Parathyroid adenoma (tissue), 2 donors: ENCODE results near the gene CAMK1G.

Experiments used
- H2AFZ ChIP-seq: fragments of 300-600 bp; sonication (generic); one replicate; pipeline ENCODE4 v1.7.0; 2017; ENCODE audit warnings: antibody characterized with exemption, mild to moderate bottlenecking
- H3K27ac ChIP-seq: fragments of 300-600 bp; sonication (generic); one replicate; pipeline ENCODE4 v1.7.0; 2017
- H3K27me3 ChIP-seq: fragments of 300-600 bp; sonication (generic); one replicate; pipeline ENCODE4 v1.7.0; 2017; ENCODE audit warnings: low read length; ENCODE audit not compliant: control insufficient read depth, insufficient read depth
- H3K36me3 ChIP-seq: fragments of 300-600 bp; sonication (generic); one replicate; pipeline ENCODE4 v1.7.0; 2017; ENCODE audit warnings: low read length; ENCODE audit not compliant: control insufficient read depth, insufficient read depth
- H3K4me1 ChIP-seq: fragments of 300-600 bp; sonication (generic); one replicate; pipeline ENCODE4 v1.7.0; 2017; ENCODE audit warnings: control low read depth
- H3K4me2 ChIP-seq: fragments of 300-600 bp; sonication (generic); one replicate; pipeline ENCODE4 v1.7.0; 2017; ENCODE audit warnings: low read length
- H3K4me3 ChIP-seq: fragments of 300-600 bp; sonication (generic); one replicate; pipeline ENCODE4 v1.7.0; 2017; ENCODE audit warnings: low read depth, low read length
- H3K79me2 ChIP-seq: fragments of 300-600 bp; sonication (generic); one replicate; pipeline ENCODE4 v1.7.0; 2017; ENCODE audit warnings: control low read depth
- H3K9ac ChIP-seq: fragments of 300-600 bp; sonication (generic); one replicate; pipeline ENCODE4 v1.7.0; 2017; ENCODE audit warnings: mild to moderate bottlenecking
- H3K9me3 ChIP-seq: fragments of 300-600 bp; sonication (generic); one replicate; pipeline ENCODE4 v1.7.0; 2017; ENCODE audit warnings: low read length; ENCODE audit not compliant: control insufficient read depth
- CTCF ChIP-seq: fragments of 300-600 bp; sonication (generic); IDR thresholded peaks from one replicate; pipeline ENCODE4 v1.7.0; 2017; ENCODE audit warnings: antibody characterized with exemption, mild to moderate bottlenecking
- donor health status: primary hyperparathyroidism.

The CAMK1G gene

GRCh38 chr1:209587789-209588188 is 4.3 kb downstream of the CAMK1G start:
- no peak overlapping the region for H2AFZ ChIP-seq
- no peak overlapping the region for H3K9ac ChIP-seq
- H3K36me3 ChIP-seq = no peaks in the 10 kb centered on the region
- no peak overlapping the region for H3K27ac ChIP-seq
- H3K9me3 ChIP-seq = no peaks in the 10 kb centered on the region
- H3K4me2 ChIP-seq = no peak overlapping the region
- no peaks in the 10 kb centered on the region for H3K4me1 ChIP-seq
- peaks cover 4% of the 10 kb centered on the region for H3K27me3 ChIP-seq
- no peak for TF ChIP-seq CTCF
- H3K79me2 ChIP-seq = no peaks in the 10 kb centered on the region
- no peak overlapping the region for H3K4me3 ChIP-seq

- Histone ChIP-seq H3K36me3 (no peaks in the 10 kb centered on the region), H3K4me2 (no peak overlapping the region), H3K9me3 (no peaks in the 10 kb centered on the region), H3K4me1 (no peaks in the 10 kb centered on the region), H3K4me3 (no peak overlapping the region), H3K27me3 (peaks cover 3% of the 10 kb centered on the region), H3K27ac (no peak overlapping the region), H2AFZ (no peak overlapping the region), H3K9ac (no peak overlapping the region), H3K79me2 (no peaks in the 10 kb centered on the region)
- no peak for TF ChIP-seq CTCF
These were observed 5.9 kb downstream of the CAMK1G start for GRCh38 chr1:209589440-209589839.

- Histone ChIP-seq H3K27me3 (no peaks in the 10 kb centered on the region), H3K4me2 (no peak overlapping the region), H3K9ac (no peak overlapping the region), H3K4me3 (no peak overlapping the region), H3K4me1 (no peaks in the 10 kb centered on the region), H3K9me3 (no peaks in the 10 kb centered on the region), H2AFZ (no peak overlapping the region), H3K79me2 (no peaks in the 10 kb centered on the region), H3K36me3 (no peaks in the 10 kb centered on the region), H3K27ac (no peak overlapping the region)
- no peak for TF ChIP-seq CTCF
These were observed 6.3 kb downstream of the CAMK1G start for GRCh38 chr1:209589863-209590262.

GRCh38 chr1:209590405-209590804 is 6.9 kb downstream of the CAMK1G start:
- H3K4me3 ChIP-seq = no peak overlapping the region
- no peaks in the 10 kb centered on the region for H3K27me3 ChIP-seq
- TF ChIP-seq CTCF = no peak
- H3K4me2 ChIP-seq = no peak overlapping the region
- H3K9me3 ChIP-seq = no peaks in the 10 kb centered on the region
- H3K27ac ChIP-seq = no peak overlapping the region
- no peak overlapping the region for H2AFZ ChIP-seq
- H3K9ac ChIP-seq = no peak overlapping the region
- H3K4me1 ChIP-seq = no peaks in the 10 kb centered on the region
- no peaks in the 10 kb centered on the region for H3K36me3 ChIP-seq
- H3K79me2 ChIP-seq = no peaks in the 10 kb centered on the region

- Histone ChIP-seq H3K4me2 (no peak overlapping the region), H3K9me3 (no peaks in the 10 kb centered on the region), H3K36me3 (no peaks in the 10 kb centered on the region), H3K4me1 (no peaks in the 10 kb centered on the region), H3K27me3 (no peaks in the 10 kb centered on the region), H3K79me2 (no peaks in the 10 kb centered on the region), H2AFZ (no peak overlapping the region), H3K9ac (no peak overlapping the region), H3K27ac (no peak overlapping the region), H3K4me3 (no peak overlapping the region)
- TF ChIP-seq CTCF = no peak
These were observed 10.2 kb downstream of the CAMK1G start for GRCh38 chr1:209593747-209594146.
